Naive thymus-derived CD8-positive, alpha-beta T cell (primary cell): Measurements from ENCODE around the gene SLC6A1. TPM values are rescaled to one million over a fixed set of nuclear protein-coding genes. Genes with fewer than 3 reads are reported as not detected.

Experiments used
- ATAC-seq, 2 donors: fragments of 150-1000 bp; cut with Tn5 transposase in 1 of 2; sonication (Bioruptor Pico), chemical (Tn5 transposase) in 1 of 2; 1 replicate in 1 of 2; 2 replicates in 1 of 2; pipeline ENCODE4 v1.10.0; 2021; ENCODE audit warnings: mild to moderate bottlenecking in 2 of 2, moderate library complexity in 2 of 2
- POLR2A ChIA-PET: fragments of 350-600 bp; sonication (Branson Sonifier 250); formaldehyde crosslinking; loops from one replicate; lab custom pipeline; 2021; ENCODE audit warnings: antibody characterized with exemption; lab: Charles Lee
- DNase-seq, 10 donors: peaks; one replicate each; pipeline versions ENCODE4 v3.0.0 to v3.0.0-alpha.2; 2020 to 2022
- H3K27ac Mint-ChIP-seq, 10 donors: one replicate each; pipeline ENCODE4 v1.8.0; 2020 to 2022; ENCODE audit warnings: mild to moderate bottlenecking in 10 of 10, mixed read lengths in 10 of 10, moderate library complexity in 4 of 10, inconsistent platforms in 1 of 10
- H3K27me3 Mint-ChIP-seq, 5 donors: one replicate each; pipeline ENCODE4 v1.8.0; 2021 to 2022; ENCODE audit warnings: mixed read lengths in 5 of 5
- H3K36me3 Mint-ChIP-seq, 3 donors: one replicate each; pipeline ENCODE4 v1.8.0; 2020 to 2022; ENCODE audit warnings: mixed read lengths in 3 of 3, mild to moderate bottlenecking in 2 of 3, inconsistent platforms in 1 of 3
- H3K4me1 Mint-ChIP-seq, 4 donors: one replicate each; pipeline ENCODE4 v1.8.0; 2021 to 2022; ENCODE audit warnings: mixed read lengths in 4 of 4
- H3K4me3 Mint-ChIP-seq, 10 donors: one replicate each; pipeline ENCODE4 v1.8.0; 2020 to 2022; ENCODE audit warnings: mild to moderate bottlenecking in 10 of 10, mixed read lengths in 10 of 10, moderate library complexity in 6 of 10, inconsistent platforms in 1 of 10
- H3K9me3 Mint-ChIP-seq, 9 donors: one replicate each; pipeline ENCODE4 v1.8.0; 2020 to 2022; ENCODE audit warnings: mixed read lengths in 9 of 9, mild to moderate bottlenecking in 3 of 9, inconsistent platforms in 1 of 9, moderate library complexity in 1 of 9
- polyA plus RNA-seq, 3 donors: library from polyadenylated mRNA; unstranded; fragments of 300-500 nt; fragmentation: Illumina TruSeq; gene quantifications; one replicate each; pipeline ENCODE4 v1.2.3, GENCODE V29; 2021
- total RNA-seq, 8 experiments: library from RNA in 2 of 8; stranded (reverse) in 2 of 8; gene quantifications; one replicate each; pipeline ENCODE4 v1.2.3 and lab custom pipeline; 2021 to 2026

The SLC6A1 gene
- total and polyA plus RNA-seq, 5 experiments from 2014 or later = not detected

DNA sequence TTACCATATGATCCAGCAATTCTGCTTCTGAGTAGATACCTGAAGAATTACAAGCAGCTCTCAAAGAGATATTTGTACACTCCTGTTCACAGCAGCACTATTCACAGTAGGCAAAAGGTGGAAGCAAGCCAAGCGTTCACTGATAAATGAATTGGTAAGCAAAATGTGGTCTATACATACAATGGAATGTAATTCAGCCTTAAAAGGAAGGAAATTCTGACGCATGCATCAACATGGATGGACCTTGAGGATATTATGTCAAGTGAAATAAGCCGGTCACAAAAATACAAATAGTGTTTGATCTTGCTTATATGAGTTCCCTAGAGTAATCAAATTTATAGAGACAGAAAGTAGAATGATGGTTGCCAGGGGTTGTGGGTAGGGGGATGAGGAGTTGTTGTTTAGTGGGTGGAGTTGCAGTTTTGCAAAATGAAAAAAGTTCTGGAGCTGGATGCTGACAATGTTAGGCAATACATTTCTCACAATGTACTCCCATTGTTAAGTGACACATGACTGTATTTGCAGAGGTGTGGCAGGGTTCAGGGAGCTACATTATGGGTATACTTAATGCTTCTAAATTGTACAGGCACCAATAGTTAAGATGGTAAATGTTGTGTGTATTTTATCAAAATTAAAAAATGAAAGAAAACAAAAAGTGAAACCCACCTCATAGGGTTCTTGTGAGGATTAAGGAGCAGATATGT lies 26.7 kb downstream of the SLC6A1 start:
- no peak overlapping the region for H3K4me3 Mint-ChIP-seq
- DNase-seq (no peak), ATAC-seq (no peak)
- POLR2A ChIA-PET = no interaction called here
- peaks cover 3 to 38% (median 17%) of the 10 kb centered on the region in 5 donors for H3K27me3 Mint-ChIP-seq
- no peaks in the 10 kb centered on the region for H3K4me1 Mint-ChIP-seq
- H3K27ac Mint-ChIP-seq = peak overlapping the region in 1 of 10 donors; percentile 11
- H3K9me3 Mint-ChIP-seq = peaks cover 0 to 2% (median 0%) of the 10 kb centered on the region in 9 donors
- no peaks in the 10 kb centered on the region for H3K36me3 Mint-ChIP-seq

DNA sequence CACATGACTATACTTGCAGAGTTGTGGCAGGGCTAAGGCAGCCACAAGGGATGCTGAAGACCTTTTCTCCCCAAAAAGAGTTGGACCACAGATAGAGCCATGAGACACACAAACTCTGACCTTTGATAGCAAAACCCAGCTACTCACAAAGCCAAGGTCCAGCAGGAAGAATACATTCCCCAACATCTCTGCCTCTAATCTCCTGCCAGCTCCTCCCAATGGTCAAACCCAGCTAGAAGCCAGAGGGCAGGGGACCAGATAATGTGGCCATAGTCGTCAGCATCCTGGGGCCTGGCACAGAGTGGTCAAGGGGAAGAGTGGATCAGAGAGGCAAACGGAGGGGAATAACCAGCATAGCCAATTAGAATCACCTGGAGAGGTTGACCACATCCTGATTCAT lies 28.2 kb downstream of the SLC6A1 start:
- no peak overlapping the region for H3K4me3 Mint-ChIP-seq
- POLR2A ChIA-PET = no interaction called here
- no peaks in the 10 kb centered on the region for H3K4me1 Mint-ChIP-seq
- peaks cover 0 to 2% (median 0%) of the 10 kb centered on the region in 9 donors for H3K9me3 Mint-ChIP-seq
- no peaks in the 10 kb centered on the region for H3K36me3 Mint-ChIP-seq
- DNase-seq (no peak), ATAC-seq (no peak)
- peaks cover 4 to 36% (median 16%) of the 10 kb centered on the region in 5 donors for H3K27me3 Mint-ChIP-seq
- no peak overlapping the region for H3K27ac Mint-ChIP-seq

DNA sequence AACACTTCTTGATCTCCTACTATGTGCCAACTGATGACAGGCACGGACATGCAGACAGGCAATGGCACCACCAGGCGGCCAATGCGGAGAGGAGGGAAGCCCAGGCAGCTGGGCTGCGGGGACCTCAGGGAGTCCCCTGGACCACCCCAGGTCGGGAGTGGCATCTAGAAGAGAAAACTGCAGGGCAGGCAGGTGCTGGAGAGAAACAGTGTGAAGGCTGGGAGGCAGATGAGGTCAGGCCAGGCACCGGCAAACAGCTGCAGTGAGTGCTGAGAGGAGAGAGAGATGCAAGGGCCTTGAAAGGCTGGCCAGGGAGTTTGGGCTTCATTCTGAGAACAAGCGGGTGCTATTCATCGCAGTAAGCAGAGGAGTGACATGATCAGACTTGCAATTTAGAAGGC lies 29.1 kb downstream of the SLC6A1 start:
- POLR2A ChIA-PET = no interaction called here
- Mint-ChIP-seq H3K4me3 (no peak overlapping the region), H3K27me3 (peaks cover 6 to 37% (median 21%) of the 10 kb centered on the region in 5 donors), H3K27ac (no peak overlapping the region), H3K9me3 (peaks cover 0 to 9% (median 1%) of the 10 kb centered on the region in 9 donors), H3K36me3 (no peaks in the 10 kb centered on the region), H3K4me1 (no peaks in the 10 kb centered on the region)
- DNase-seq (no peak), ATAC-seq (no peak)

DNA sequence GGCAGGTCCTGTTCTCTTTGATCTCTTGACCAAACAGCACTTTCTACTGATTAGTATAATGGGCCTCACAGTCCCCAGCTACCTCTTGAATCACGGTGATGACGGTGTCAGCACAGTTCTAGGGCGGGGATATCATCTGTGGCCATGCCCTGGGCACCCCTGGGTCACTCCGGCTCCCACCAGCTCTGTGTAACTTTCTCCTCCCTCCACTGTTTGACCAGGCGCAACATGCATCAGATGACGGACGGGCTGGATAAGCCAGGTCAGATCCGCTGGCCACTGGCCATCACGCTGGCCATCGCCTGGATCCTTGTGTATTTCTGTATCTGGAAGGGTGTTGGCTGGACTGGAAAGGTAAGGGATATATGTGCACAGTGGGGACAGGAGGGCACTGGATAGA lies 29.6 kb downstream of the SLC6A1 start:
- Mint-ChIP-seq H3K36me3 (no peaks in the 10 kb centered on the region), H3K4me3 (no peak overlapping the region), H3K27ac (no peak overlapping the region), H3K4me1 (no peaks in the 10 kb centered on the region), H3K27me3 (peaks cover 6 to 42% (median 21%) of the 10 kb centered on the region in 5 donors), H3K9me3 (peaks cover 0 to 13% (median 1%) of the 10 kb centered on the region in 9 donors)
- DNase-seq (no peak), ATAC-seq (no peak)
- POLR2A ChIA-PET = no interaction called here

DNA sequence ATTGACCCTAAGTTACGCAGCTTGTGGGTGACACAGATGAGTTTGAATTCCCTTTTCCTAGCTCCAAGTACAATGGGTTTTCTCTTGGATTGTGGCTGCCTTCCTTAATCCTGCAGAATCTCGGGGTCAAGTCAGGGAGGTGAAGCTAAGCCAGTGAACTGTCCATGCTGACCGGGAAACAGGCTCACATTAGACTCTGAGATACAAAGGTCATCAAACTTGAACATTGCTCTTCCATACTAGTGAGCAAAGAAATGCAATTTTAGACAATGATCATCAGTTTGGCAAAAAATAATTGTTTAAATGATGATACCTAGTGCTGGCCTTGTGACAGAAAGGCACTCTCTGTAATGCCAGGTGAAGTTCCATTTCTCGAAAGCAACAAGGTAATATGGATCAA lies 31.6 kb downstream of the SLC6A1 start:
- peaks cover 0 to 25% (median 4%) of the 10 kb centered on the region in 9 donors for H3K9me3 Mint-ChIP-seq
- H3K27me3 Mint-ChIP-seq = peaks cover 6 to 60% (median 31%) of the 10 kb centered on the region in 5 donors
- DNase-seq (no peak), ATAC-seq (no peak)
- no peak overlapping the region for H3K27ac Mint-ChIP-seq
- POLR2A ChIA-PET = no interaction called here
- no peaks in the 10 kb centered on the region for H3K4me1 Mint-ChIP-seq
- H3K36me3 Mint-ChIP-seq = peaks cover 0 to 6% (median 0%) of the 10 kb centered on the region in 3 donors
- H3K4me3 Mint-ChIP-seq = no peak overlapping the region

DNA sequence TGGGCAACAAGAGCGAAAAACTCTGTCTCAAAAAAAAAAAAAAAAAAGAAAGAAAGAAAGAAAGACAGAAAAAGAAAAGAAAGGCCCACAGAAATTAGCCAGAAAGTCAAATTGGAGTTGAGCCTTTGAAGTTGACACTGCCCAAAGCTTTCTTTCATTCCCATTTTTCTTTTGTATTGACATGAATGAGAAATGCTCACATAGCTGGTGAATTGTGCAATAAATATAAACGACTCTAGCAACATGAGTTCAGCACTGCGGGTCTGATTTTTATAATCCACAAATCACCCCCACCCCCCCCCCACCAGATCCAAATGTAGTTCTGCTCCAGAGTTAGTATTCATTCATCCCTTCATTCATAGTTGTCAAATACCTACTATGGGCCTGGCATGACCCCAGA lies 37.4 kb downstream of the SLC6A1 start:
- POLR2A ChIA-PET = no interaction called here
- peaks cover 0 to 1% (median 0%) of the 10 kb centered on the region in 4 donors for H3K4me1 Mint-ChIP-seq
- no peak for ATAC-seq

DNA sequence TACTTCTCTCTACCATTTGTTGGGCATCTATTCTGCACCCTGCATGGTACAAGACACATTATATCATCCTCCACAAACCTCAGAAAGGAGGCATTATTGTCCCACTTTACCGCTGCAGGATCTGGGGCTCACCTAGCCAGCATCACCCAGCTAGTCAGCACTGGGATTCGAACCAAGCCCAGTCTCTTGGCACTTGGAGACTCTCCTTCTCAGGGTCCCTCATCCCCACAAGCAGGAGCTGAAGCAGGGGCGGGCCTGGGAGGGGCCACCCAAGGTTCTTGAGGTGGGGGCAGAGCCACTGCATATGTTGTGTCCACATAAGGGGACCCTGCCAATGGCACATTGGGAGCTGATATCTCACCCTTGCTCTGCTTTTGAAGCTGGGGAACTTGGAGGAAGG lies 41.3 kb downstream of the SLC6A1 start:
- POLR2A ChIA-PET = no interaction called here
- Mint-ChIP-seq H3K4me1 (peaks cover 0 to 5% (median 2%) of the 10 kb centered on the region in 4 donors), H3K4me3 (no peak overlapping the region), H3K9me3 (peaks cover 0 to 6% (median 0%) of the 10 kb centered on the region in 9 donors), H3K27ac (no peak overlapping the region), H3K36me3 (no peaks in the 10 kb centered on the region), H3K27me3 (peaks cover 34 to 50% (median 39%) of the 10 kb centered on the region in 5 donors)
- ATAC-seq = no peak
- no peak for DNase-seq

More for the DNA sequence above, 37.4 kb downstream of the SLC6A1 start:
- Mint-ChIP-seq H3K9me3 (peaks cover 0 to 25% (median 6%) of the 10 kb centered on the region in 9 donors), H3K27ac (no peak overlapping the region), H3K27me3 (peaks cover 11 to 49% (median 26%) of the 10 kb centered on the region in 5 donors), H3K36me3 (peaks cover 0 to 6% (median 0%) of the 10 kb centered on the region in 3 donors), H3K4me3 (no peak overlapping the region)
- no peak for DNase-seq

DNA sequence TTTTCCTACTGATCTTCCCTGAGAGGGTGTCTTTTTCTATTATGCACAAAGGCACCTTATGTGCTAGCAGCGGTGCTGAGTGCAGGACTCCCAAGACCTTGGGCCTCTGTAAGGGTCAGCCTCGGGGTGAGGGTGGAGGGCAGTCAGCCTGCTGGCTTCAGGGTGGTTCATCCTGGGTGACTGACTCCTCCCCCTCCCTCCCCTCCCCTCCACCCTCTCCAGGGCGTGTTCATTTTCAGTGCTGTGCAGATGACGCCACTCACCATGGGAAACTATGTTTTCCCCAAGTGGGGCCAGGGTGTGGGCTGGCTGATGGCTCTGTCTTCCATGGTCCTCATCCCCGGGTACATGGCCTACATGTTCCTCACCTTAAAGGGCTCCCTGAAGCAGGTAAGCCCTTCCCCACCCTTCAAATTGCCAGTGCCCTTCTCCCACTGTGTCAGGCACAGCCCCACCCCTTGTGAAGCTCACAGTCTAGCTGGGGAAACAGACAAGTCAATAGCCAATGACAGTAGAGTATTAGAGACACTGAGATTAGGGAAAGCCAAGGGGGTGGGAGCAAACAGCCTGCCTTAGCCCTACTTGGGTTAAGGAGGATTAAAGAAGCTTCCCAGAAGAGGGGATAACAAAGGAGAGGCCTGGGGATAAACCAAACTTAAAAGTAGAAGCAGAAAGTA lies 41.9 kb downstream of the SLC6A1 start:
- ATAC-seq (no peak), DNase-seq (no peak)
- Mint-ChIP-seq H3K27ac (no peak overlapping the region), H3K4me1 (peaks cover 0 to 4% (median 2%) of the 10 kb centered on the region in 4 donors), H3K9me3 (peaks cover 0 to 4% (median 0%) of the 10 kb centered on the region in 9 donors), H3K36me3 (no peaks in the 10 kb centered on the region), H3K4me3 (no peak overlapping the region), H3K27me3 (peaks cover 32 to 51% (median 43%) of the 10 kb centered on the region in 5 donors)
- POLR2A ChIA-PET = no interaction called here

DNA sequence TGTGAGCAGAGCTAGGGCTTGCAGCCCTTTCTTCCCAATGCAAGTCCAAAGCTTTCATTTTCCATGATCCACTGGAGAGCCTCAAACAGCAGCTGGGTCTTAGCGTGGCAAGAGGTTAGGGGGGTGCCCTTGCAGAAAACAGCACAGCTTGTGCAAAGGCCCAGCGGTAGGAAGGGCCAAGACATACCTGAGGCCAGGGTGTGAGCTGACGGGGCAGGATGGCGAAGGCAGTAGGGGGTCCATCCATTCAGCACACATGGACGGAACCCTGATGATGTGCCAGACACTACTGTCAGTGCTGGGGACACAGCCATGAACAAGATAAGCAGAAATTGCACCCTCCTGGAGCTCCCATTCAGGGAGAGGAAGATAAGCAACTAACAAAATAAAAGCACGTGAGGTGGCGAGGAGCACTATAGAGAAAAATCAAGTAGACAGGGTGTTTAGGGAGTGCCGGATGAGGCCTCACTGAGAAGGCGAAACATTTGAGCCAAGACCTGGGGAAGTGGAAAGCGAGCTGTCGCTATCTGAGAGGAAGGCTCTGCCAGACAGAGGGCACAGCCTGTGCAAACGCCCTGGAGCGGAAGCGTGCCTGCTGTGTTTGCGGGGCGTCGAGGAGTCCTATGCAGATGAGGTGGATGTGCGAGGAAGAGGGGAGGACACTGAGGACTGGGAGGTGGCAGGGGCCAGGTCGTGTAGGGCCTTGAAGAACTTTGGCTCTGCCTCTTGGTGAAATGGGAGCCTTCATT lies 43.4 kb downstream of the SLC6A1 start:
- DNase-seq = no peak
- Mint-ChIP-seq H3K9me3 (peaks cover 0 to 4% (median 0%) of the 10 kb centered on the region in 9 donors), H3K36me3 (no peaks in the 10 kb centered on the region), H3K4me3 (no peak overlapping the region), H3K27ac (peak overlapping the region in 1 of 10 donors; percentile 23), H3K27me3 (peaks cover 32 to 62% (median 43%) of the 10 kb centered on the region in 5 donors), H3K4me1 (peaks cover 0 to 4% (median 2%) of the 10 kb centered on the region in 4 donors)
- POLR2A ChIA-PET = no interaction called here
- ATAC-seq = no peak

DNA sequence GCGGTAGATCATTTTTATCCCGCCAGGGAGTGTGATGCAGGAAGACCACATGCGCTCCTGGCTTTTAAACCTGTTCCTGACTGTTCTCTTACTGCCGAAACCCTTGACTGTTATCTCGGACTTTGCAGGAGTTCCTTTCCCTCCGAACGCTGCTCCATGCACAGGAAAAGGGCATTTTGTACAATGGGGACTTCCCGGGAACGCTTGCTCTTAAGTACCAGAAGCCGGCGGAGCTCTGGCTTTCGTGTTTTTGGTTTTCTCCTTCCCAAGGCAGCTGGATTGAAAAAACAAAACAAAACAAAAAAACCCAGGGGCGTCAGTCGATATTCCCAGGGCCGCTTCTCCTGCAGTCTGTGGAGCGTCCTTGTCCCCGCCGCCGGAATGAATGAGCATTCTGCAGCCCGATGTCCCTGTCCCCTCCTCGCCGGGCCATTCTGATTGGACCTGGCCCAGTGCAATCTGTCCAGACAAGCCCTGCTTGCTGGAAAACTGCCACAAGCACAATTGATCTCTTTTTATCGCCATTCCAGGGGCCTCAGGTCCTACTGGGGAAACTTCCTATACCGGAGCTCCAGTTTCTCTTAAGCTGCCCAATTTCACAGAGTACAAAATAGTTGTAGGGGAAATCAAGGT lies 44.8 kb downstream of the SLC6A1 start:
- peaks cover 0 to 4% (median 2%) of the 10 kb centered on the region in 4 donors for H3K4me1 Mint-ChIP-seq
- H3K27me3 Mint-ChIP-seq = peaks cover 32 to 62% (median 43%) of the 10 kb centered on the region in 5 donors
- POLR2A ChIA-PET = no interaction called here
- no peak for ATAC-seq
- DNase-seq = no peak
- no peak overlapping the region for H3K4me3 Mint-ChIP-seq
- peaks cover 0 to 4% (median 0%) of the 10 kb centered on the region in 9 donors for H3K9me3 Mint-ChIP-seq
- H3K27ac Mint-ChIP-seq = no peak overlapping the region
- H3K36me3 Mint-ChIP-seq = no peaks in the 10 kb centered on the region

DNA sequence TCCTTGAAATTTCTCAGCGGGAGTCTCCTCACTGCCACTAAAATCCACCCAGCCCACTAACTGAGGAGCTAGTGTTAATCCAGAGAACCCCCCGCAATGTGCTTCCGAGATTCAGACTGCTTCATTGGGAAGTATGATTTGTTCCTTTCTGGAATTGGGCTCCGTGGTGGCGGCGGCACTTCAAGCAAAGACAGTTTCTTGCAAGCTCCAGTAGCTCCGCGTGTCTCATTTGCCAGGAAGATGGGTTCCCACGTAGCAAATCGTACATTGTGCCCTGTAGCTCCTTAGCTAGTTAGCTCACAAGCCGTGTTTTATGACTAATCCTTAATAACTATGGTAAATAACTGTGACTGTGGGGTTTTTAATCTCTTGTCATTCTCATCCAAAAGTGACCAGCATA lies 45.4 kb downstream of the SLC6A1 start:
- POLR2A ChIA-PET = no interaction called here
- Mint-ChIP-seq H3K27me3 (peaks cover 35 to 62% (median 41%) of the 10 kb centered on the region in 5 donors), H3K4me1 (peaks cover 0 to 4% (median 2%) of the 10 kb centered on the region in 4 donors), H3K27ac (no peak overlapping the region), H3K9me3 (peaks cover 0 to 4% (median 0%) of the 10 kb centered on the region in 9 donors), H3K36me3 (no peaks in the 10 kb centered on the region), H3K4me3 (no peak overlapping the region)
- no peak for ATAC-seq
- no peak for DNase-seq

DNA sequence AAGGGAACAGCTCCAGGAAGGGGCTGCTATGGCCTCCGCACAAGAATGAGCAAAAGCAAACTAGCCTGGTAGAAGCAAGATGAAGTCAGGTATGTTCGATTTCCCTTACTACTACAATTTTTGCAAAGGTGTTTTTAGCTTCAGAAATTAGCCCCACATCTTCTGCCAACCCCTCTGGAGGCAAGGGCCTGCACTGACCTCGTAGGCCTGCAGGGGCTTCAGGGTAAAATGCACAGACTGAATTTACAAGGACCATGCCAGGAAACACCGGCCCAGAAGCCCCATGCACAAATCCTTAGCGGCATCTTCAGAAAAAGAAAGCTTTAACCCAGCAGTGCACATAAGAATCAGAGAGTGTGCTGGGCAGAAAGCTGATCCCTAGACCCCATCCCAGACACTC lies 53.0 kb downstream of the SLC6A1 start:
- Mint-ChIP-seq H3K4me3 (no peak overlapping the region), H3K9me3 (peaks cover 0 to 3% (median 0%) of the 10 kb centered on the region in 9 donors), H3K27me3 (peaks cover 0 to 17% (median 1%) of the 10 kb centered on the region in 5 donors)

More for the DNA sequence above, 53.0 kb downstream of the SLC6A1 start:
- Mint-ChIP-seq H3K4me1 (no peaks in the 10 kb centered on the region), H3K27ac (no peak overlapping the region), H3K36me3 (no peaks in the 10 kb centered on the region)
- POLR2A ChIA-PET = no interaction called here
- ATAC-seq (no peak), DNase-seq (no peak)
